NCI-H128 (cell line): Measurements from ENCODE around the gene FAAH.

ENCODE experiments used
- DNase-seq: peaks from one replicate; lab custom pipeline; 2025; ENCODE audit not compliant: unreplicated experiment; lab: John Stamatoyannopoulos, UW

The FAAH gene

DNA sequence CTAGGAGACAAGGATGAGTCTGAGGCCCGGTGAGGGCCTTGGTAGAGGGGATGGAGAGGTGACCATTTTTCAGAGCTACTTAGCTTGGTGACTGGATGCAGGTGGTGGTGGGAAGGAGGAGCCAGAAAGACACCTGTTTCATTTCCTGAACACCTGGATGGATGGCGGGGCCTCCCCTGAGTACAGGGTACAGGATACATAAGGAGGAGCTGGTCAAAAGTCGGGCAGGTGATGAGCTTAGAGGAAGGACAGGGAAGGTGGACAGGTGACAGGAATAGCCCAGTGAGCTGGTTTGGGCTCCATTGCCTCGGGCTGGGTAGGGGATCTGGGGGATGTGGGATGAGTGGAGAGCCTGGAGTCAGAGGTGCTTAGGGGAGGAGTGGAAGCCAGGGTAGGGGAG lies 6.3 kb downstream of the FAAH start:
- DNase-seq: no peak

DNA sequence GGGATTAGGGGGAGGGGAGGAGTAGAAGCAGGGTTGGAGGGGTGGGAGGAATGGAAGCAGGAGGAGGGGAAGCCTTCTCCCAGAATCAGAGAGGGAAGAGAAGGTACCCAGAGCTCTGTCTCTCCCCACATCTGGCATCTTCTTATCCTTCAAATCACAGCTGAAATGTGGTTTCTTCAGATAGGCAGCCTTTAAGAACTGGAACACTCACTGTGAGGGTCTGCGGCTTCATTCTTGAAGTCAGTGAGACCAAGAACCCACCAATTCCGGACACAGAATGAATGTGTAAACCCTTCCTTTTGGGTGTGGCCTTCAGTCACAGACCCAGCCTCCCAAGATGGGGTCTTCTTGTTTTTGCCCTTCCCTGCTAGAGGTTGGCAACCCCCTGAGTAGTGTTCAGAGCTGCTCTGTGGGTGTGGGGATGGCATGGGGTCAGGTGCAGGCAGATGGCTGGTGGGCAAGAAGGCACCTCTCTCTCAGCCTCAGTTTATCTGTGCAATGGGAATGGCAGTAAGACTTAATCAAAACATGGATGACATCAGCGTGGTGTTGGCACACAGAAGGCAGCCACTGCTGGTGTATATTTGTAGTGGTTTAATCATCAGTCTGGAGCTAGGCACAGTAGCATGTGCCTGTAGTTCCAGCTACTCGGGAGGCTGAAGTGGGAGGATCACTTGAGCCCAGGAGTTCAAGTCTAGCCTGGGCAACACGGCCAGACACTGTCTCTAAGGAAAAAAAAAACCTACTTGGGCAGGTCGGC lies 7.2 kb downstream of the FAAH start:
- no peak for DNase-seq

DNA sequence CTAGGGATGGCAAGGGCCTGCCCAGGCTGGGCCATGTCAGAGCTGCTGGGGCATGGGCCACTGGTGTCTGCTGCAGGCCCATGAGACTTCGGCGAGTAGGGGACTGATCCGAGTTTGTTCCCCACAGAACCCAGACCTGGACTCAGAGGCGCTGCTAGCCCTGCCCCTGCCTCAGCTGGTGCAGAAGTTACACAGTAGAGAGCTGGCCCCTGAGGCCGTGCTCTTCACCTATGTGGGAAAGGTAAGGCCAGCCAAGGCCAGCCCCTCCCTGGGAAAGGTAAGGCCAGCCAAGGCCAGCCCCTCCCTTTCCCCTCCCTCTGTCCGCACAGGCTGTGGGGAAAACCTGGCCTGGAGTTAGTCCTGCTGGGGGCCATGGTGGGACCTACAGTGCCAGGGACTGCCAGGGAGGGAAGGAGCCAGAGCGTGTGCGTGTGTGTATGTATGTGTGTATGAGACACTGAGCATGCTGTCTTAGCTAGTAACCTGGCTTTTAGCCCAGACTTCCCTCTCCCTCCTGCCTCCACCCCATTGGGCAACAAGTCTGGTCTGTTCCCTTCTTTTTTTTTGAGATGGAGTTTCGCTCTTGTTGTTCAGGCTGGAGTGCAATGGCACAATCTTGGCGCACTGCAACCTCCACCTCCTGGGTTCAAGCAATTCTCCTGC lies 8.0 kb downstream of the FAAH start:
- DNase-seq: no peak

DNA sequence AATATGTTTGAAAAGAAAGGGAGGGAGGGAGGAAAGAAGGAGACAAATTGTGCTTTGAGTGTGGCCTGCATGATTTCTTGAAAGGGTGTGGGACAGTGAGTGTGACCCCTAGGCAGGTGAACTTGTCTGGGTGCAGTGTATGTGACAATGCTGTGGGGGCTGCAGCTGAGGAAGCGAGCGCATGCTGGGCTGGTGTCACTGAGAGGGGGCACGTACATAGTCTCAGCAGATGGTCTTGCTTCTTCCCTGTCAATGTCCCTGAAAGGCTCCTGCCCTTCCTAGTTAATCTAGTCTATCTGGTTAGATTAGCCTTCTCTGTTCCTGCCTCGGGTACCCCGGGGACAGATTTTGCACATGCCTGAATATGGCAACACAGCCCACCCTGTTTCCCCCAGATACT lies 9.8 kb downstream of the FAAH start:
- DNase-seq: no peak

DNA sequence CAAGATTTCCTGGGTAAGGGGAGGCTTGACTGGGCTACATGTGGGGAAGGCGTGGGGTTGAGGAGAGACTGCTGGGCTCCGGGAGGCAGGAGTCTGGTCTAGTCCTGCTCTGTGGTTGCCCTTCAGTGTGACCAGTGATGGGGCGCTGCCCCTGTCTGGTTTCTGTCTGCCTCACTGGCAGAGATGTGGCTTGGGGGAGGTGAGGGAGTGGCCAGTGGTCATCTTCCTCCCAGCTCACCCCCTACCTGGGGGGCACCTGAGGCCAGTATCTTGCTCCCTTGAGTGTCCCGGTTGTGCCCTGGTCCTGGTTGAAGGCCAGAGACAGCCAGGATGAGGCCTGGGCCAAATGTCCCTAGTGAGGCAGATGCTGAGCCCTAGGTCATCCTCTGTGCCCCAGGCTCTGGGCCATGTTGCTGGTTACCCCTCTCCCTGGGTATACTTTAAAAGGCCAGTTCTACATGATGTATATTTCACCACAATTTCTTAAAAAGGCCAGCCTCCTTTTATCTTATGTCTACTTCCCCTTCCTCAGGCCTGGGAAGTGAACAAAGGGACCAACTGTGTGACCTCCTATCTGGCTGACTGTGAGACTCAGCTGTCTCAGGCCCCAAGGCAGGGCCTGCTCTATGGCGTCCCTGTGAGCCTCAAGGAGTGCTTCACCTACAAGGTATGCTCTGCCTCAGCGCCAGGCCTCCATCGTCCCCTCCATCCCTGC lies 10.5 kb downstream of the FAAH start:
- no peak for DNase-seq

DNA sequence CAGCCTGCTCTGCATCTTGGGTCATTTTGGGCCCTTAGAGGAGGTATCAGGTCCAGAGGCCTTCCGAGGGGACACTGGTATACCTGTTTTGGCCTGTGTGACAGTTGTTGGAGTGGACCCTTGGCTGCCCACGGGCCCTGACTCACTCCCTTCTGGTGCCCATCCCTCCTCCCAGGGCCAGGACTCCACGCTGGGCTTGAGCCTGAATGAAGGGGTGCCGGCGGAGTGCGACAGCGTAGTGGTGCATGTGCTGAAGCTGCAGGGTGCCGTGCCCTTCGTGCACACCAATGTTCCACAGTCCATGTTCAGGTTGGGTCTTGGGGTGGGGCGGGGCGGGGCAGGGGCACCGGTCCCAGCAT lies 11.1 kb downstream of the FAAH start:
- no peak for DNase-seq

DNA sequence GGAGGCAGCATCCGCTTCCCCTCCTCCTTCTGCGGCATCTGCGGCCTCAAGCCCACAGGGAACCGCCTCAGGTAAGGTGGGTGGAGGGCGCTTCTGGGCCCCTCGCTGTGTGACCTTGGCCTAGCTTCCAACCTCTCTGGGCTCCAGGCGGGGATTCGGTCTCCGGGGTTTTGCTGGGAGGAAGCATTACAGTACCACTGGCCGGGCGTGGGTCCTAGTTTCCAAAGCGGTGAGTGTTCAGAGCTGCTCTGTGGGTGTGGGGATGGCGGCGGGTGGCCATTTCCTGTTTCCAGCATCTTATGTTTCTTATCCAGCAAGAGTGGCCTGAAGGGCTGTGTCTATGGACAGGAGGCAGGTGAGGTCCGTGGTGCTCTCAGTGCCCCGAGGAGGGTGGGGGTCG lies 11.6 kb downstream of the FAAH start:
- no peak for DNase-seq

DNA sequence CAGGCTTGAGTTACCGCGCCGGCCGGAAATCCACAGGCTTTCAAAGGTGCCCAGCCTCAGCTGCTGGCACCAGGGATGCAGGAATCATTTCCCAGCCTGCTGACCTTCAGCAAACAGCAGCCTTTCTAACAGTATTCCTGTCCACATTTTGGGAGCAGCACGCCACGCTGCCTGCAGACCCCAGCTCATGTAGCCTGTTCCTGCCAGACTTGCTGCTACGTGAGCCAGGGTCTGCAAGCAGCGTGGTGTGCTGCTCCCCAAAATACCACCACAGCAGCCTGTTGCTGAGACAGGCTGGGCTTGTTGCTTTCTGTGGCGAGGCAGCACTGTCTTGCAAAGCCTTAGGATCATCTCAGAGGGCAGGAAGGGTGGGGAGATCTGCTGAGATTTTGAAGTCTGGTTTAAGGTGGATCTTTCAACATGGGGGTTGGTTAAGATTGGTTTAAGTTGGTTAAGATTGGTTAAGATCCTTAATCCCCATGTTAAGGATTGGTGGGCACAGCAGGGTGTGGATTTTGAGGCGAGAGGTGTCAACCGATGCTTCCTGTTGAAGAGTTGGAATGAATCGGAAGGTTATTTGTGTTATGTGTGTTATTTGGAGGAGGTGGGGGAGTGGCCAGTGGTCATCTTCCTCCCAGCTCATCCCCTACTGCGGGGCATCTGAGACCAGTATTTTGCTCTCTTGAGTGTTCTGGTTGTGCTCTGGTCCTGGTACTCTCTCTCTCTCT lies 12.9 kb downstream of the FAAH start:
- DNase-seq: no peak

DNA sequence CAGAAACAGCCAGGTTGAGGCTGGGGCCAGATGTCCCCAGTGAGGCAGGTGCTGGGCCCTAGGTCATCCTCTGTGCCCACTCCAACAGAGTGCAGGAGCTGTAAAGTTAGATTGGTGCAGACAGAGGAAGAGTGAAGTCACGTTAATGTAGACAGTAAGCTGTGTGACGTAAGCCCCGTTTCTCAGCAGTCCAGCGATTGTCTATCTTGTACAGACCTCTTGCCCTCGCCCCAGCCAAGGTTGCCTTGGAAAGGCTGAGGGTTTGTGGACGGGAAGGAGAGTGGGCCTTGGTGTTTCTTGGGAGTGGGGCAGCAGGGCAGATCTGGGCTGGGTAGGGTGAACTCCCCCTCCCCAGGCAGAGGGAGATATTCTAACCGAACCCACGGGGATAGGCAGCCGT lies 13.5 kb downstream of the FAAH start:
- DNase-seq: no peak

DNA sequence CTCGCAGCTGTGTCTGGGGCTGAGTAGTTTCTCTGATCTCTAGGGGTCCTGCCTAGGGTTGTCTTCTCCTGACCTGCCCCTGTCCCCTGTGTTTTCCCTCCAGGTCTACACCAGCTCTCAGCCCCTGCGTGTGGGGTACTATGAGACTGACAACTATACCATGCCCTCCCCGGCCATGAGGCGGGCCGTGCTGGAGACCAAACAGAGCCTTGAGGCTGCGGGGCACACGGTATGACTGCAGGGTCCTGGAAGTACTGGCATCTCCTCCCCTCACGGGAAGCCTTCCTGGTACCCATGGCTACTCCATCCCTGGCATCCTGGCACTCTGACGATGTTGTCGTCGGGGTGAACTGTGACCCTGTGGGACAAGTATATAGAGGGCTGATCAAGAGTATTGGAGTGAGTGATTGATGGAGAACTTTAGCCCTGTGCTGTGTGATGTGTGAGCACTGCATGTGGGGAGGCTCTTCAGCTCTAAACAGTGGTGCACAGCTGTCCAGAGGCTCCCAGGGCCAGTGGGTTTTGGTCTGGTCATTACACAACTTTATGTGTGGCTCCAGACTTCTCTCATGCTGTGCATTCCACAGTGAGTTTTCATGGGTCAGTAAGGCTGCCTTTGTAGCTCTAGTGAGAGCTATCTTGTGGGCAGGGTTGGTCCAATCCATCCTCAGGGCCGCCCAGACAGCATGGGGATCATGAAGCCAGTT lies 14.4 kb downstream of the FAAH start:
- DNase-seq: no peak

DNA sequence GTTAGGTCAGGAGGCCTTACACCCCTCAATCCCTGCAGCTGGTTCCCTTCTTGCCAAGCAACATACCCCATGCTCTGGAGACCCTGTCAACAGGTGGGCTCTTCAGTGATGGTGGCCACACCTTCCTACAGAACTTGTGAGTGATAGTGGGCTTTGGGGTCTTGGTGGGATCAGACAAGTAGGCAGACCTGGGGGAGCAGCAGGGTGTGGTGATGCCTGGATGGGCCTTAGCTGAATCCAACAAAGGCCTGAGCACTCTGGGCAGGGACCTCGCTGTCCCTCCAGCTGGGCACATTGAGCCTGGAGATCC lies 14.9 kb downstream of the FAAH start:
- DNase-seq: no peak

DNA sequence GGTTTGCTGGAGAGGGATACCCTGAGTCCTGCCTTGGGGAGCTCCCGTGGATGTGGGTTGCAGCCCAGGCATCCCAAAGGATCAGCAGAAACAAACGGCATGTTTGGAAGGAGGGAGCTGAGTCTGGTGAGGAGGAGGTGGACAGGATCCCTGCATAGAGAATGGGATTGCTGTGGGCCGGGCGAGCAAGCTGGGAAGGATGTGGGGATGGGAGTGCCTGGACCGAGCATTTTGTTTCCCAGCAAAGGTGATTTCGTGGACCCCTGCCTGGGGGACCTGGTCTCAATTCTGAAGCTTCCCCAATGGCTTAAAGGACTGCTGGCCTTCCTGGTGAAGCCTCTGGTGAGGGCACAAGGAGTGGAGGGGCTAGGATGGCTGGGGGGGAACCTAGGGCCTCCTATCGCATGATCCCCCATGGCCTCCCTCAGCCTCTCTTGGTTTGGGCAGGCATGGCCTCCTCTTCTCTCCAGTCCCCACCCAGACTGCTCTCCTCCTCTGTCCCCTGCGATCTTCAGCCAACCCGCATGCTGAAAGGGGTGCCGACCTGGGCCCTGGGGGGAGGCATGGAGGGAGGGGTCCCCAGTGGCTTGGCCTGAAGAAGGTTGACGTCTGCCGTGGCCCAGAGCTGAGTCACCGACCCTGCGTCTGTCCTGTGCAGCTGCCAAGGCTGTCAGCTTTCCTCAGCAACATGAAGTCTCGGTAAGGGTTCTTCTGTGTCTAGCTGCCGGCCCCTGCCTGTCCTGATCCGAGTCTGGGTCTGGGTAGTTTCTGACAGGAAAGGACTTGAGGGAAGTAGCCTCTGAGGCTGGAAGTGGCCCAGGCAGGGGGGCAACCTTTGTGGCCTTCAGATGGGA lies 16.3 kb downstream of the FAAH start:
- DNase-seq: no peak

DNA sequence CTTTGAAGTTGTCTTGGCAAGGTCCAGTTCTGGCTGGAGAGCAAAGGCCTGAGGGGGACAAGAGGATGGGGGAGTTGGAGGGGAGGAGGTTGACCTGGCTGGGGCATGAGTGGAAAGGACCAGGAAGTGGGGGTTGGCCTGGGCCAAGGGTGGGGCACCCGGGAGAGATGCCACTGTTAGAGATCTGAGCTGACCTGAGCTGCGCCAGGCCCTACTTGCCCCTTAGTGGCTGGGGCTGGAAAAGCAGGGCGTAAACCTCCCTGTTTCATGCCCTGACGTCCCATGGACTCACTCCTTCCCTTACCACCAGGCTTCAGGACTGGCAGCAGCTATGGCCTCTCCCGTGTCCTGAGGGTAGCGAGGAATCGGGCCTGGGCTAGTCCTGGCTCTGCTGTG lies 16.9 kb downstream of the FAAH start:
- DNase-seq: no peak

DNA sequence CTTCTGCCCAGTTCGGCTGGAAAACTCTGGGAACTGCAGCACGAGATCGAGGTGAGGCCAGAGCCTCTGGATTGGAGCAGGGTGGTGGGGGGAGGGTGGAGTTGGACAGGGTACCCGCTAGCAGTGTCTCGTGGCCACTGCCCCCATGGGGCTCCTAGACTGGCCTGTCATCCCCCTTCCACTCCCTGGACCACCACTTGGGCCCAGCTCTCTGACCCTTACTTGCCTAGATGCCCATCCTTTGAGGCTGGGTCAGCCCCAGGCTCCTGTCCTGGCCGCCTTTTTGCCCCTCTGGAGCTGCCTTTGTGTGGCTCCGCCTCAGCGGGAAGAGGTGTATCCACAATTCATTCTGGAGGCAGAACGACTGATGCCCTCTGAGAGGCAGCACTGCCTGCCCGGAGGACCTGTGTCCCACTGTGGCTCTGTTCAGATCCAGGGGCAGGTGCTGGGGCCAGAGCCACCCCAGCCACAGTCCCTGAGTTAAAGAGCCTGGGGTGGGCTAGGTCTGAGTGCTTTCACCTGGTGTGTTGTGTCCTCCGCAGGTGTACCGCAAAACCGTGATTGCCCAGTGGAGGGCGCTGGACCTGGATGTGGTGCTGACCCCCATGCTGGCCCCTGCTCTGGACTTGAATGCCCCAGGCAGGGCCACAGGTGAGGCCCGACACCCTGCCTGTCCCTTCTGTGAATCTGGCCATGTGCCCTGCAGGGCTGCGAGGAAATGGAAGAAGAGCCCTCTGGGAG lies 17.7 kb downstream of the FAAH start:
- DNase-seq: no peak

DNA sequence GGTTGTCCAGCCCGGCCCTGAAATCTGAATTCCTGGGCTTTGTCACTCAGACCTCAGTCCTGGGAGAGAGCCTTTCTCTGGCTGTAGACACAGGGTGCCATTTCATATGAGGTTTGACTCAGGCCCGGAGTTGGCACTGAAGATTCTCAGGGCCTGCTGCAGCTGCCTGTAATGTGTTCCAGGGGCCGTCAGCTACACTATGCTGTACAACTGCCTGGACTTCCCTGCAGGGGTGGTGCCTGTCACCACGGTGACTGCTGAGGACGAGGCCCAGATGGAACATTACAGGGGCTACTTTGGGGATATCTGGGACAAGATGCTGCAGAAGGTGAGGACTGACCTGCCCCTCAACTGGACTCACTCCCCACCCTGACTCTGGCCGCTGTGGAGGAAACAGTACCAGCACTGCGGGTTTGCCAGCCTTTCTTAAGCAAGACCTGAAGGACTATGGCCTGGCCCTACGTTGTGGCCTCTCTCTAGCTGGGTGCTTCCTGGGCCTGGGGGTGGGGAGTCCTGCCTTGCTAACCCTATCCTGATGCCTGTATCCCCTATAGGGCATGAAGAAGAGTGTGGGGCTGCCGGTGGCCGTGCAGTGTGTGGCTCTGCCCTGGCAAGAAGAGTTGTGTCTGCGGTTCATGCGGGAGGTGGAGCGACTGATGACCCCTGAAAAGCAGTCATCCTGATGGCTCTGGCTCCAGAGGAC lies 18.9 kb downstream of the FAAH start:
- no peak for DNase-seq

DNA sequence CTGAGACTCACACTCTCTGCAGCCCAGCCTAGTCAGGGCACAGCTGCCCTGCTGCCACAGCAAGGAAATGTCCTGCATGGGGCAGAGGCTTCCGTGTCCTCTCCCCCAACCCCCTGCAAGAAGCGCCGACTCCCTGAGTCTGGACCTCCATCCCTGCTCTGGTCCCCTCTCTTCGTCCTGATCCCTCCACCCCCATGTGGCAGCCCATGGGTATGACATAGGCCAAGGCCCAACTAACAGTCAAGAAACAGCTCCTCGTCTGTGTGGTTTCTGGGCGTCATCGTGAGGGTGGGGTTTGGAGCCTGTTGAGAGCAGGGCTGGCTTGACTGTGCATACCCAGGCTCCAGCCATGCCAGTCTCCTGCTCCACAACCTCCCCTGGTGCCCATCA lies 19.5 kb downstream of the FAAH start:
- no peak for DNase-seq

DNA sequence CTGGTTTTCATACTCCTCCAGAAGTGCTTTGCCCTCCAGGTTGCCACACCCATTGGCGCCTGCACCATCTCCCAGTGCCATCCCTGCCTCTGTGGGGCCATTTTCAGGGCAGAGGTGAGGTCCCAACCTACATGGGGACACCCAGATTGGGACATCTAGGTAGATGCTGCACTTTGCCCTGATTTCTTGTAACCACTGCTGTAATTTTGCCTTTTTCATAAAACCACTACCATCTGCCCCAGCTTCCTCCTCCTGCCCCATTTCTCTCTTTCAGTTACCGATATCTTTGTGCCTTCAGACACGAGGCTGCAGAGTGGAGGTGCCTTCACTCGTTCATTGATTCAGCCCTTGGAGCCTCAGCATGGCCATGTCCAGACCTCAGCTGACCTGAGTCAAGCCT lies 21.4 kb downstream of the FAAH start:
- no peak for DNase-seq

DNA sequence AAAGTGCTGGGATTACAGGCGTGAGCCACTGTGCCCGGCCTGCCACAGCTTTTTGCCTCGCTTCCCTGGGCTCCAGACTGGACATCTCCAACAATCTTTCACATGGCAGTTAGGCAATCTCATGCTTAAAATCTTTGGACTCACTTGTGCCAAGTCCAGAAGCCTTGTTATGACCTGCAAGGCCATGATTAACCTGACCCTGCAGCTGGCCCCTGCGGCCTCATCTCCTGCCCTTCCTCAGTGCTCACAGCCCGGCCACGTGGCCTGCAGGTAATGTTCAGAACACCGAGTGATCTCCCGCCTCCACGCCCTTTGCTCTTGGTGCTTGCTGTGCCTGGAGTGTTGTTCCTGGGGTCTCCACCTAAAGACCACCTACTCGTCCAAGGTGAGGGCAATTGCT lies 24.9 kb downstream of the FAAH start:
- no peak for DNase-seq

DNA sequence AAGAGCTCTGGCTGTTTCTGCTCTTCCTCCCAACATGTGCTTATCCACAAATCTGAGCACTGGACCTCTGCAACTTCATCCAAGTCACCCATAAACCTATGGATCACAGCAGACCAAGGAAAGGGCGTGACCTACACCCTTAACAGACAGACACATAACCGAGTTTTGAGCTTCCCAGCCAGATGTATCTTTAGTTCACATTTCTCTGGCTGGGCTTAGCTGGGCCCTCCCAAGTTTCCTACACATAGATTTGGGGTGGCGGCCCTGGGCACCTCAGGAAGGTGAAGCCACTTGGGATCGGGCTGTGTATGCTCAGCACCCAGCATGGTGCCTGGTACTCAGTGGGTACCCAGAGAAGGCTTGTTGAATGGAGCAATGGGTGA lies 26.4 kb downstream of the FAAH start:
- DNase-seq: no peak
